HepG2 (cell line): ENCODE measurements around the gene ZBTB1. TPM values are rescaled to one million over a fixed set of nuclear protein-coding genes. Genes with fewer than 3 reads are reported as not detected.

ENCODE experiments used
- GFI1 ChIP-seq: sonication (generic); formaldehyde crosslinking; IDR thresholded peaks from 2 replicates; pipeline ENCODE4 v1.5.0; 2020; ENCODE audit warnings: missing genetic modification reagents, mild to moderate bottlenecking, borderline replicate concordance
- KDM5A ChIP-seq: fragments of 200-600 bp; sonication (generic); IDR thresholded peaks from 2 replicates; pipeline ENCODE4 v1.7.0; 2018; ENCODE audit warnings: antibody characterized with exemption, mild to moderate bottlenecking, low read length, borderline replicate concordance
- MAZ ChIP-seq, 2 experiments: sonication (generic) in 1 of 2; formaldehyde crosslinking in 1 of 2; IDR thresholded peaks; 2 replicates each; pipeline versions ENCODE4 v1.5.0 to v1.6.1; 2012 to 2020; ENCODE audit warnings: low read depth in 2 of 2, mild to moderate bottlenecking in 2 of 2, borderline replicate concordance in 1 of 2, improper control_type of control experiment in 1 of 2, low read length in 1 of 2, missing genetic modification reagents in 1 of 2, moderate library complexity in 1 of 2
- MED1 ChIP-seq: sonication (generic); formaldehyde crosslinking; IDR thresholded peaks from 2 replicates; pipeline ENCODE4 v1.4.0; 2020; ENCODE audit warnings: missing genetic modification reagents
- POLR2AphosphoS5 ChIP-seq: IDR thresholded peaks from 2 replicates; pipeline ENCODE4 v1.6.1; 2012; ENCODE audit warnings: low read depth, low read length
- POLR2G ChIP-seq: fragments of 200-400 bp; formaldehyde crosslinking; IDR thresholded peaks from 2 replicates; pipeline ENCODE4 v1.6.1; 2018; ENCODE audit warnings: mild to moderate bottlenecking, low read depth, low read length, moderate library complexity
- ZNF644 ChIP-seq: IDR thresholded peaks from 2 replicates; pipeline ENCODE4 v1.6.1; 2016; ENCODE audit warnings: low read depth
- ZNF724P ChIP-seq: sonication (generic); formaldehyde crosslinking; IDR thresholded peaks from 2 replicates; pipeline ENCODE4 v1.8.0; 2022; ENCODE audit warnings: missing genetic modification reagents, borderline replicate concordance
- ZNF776 ChIP-seq: sonication (generic); formaldehyde crosslinking; IDR thresholded peaks from 2 replicates; pipeline ENCODE4 v1.4.0; 2020; ENCODE audit warnings: mild to moderate bottlenecking, missing genetic modification reagents
- polyA plus RNA-seq, 8 experiments: library from polyadenylated mRNA; depleted of rRNA in 3 of 8; stranded (reverse) in 7 of 8; unstranded in 1 of 8; fragments of >200 nt; fragmentation: Illumina TruSeq in 4 of 8; extraction: Trizol in 4 of 8; gene quantifications; 2 replicates each; pipeline versions ENCODE4 v1.2.1 to v1.2.3, GENCODE V29; 2011 to 2016; ENCODE audit warnings: low read depth in 4 of 8, missing spikeins in 1 of 8, mixed read lengths in 1 of 8; ENCODE audit not compliant: insufficient read depth in 1 of 8
- total RNA-seq, 5 experiments: library from RNA; depleted of rRNA; stranded (reverse); fragments of >200 nt; fragmentation: Illumina TruSeq; extraction: Trizol; gene quantifications; 2 replicates each; pipeline ENCODE4 v1.2.3, GENCODE V29; 2016; ENCODE audit warnings: low read depth in 1 of 5
- TF ChIP-seq, protein P1 (sequence below): sonication (generic); formaldehyde crosslinking; IDR thresholded peaks from 2 replicates; pipeline ENCODE4 v1.5.0; 2020; ENCODE audit warnings: mild to moderate bottlenecking, missing genetic modification reagents, borderline replicate concordance
- TF ChIP-seq, protein P2 (sequence below): sonication (generic); formaldehyde crosslinking; IDR thresholded peaks from 2 replicates; pipeline ENCODE4 v1.8.0; 2022; ENCODE audit warnings: missing genetic modification reagents, mild to moderate bottlenecking, moderate library complexity, borderline replicate concordance
- TF ChIP-seq, protein P3 (sequence below): sonication (generic); formaldehyde crosslinking; IDR thresholded peaks from 2 replicates; pipeline ENCODE4 v1.4.0; 2020; ENCODE audit warnings: missing genetic modification reagents, borderline replicate concordance
- TF ChIP-seq, protein P4 (sequence below): sonication (generic); formaldehyde crosslinking; IDR thresholded peaks from 2 replicates; pipeline ENCODE4 v1.4.0; 2020; ENCODE audit warnings: mild to moderate bottlenecking, low read depth, missing genetic modification reagents
- TF ChIP-seq, protein P5 (sequence below): sonication (generic); formaldehyde crosslinking; IDR thresholded peaks from 2 replicates; pipeline ENCODE4 v1.5.1; 2020; ENCODE audit warnings: mild to moderate bottlenecking, moderate library complexity, missing genetic modification reagents

ZBTB1 gene
- total and polyA plus RNA-seq, 2 of the 13 experiments (the other 11 are each of a cell fraction or from before 2014, with no cell fraction given): 18.8 to 22.6 TPM

DNA sequence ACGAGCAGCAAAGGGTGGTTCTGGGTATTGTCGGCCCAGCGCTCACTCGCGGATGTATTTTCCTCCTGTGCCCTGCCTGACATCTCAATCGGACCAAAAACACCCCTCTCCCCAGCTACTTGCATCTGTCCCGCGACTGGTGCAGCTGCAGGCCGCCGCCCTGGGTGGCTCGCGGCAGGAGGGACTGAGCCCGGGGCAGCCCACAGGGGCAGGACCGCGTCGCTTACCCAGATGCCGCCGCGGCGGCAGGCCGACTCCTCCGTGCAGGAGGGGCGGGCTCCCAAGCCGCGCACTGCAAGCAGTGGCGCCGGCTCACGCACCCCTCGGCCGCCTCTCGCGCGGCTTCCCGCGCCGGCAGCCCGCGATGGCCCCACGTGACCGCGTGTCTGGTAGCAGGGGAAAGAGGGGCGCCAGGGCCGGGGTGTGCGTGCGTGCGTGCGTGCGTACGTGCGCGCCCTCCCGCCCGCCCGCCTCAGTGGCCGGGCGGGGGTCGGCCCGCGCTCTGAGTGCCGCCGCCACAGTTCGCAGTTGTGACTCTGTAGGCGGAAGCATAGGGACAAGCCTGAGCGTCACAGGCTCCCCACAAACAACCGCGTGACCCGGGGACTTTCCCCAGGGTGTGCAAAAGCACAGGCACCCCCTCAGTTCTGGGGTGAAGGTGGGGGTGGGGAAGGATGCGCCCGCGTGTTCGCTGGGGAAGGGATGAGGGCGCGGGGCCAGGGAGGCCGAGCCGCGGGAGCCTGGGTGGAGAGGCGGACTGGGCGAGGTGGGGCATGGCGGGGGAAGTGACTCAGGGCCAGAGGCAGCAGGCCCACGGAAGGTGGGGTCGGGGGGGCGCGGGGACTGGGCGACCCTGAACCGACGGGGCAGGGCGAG is 898 bp upstream of the ZBTB1 start, which contains the start of gene ZBTB25 (continued):
- TF ChIP-seq, protein P1, sequence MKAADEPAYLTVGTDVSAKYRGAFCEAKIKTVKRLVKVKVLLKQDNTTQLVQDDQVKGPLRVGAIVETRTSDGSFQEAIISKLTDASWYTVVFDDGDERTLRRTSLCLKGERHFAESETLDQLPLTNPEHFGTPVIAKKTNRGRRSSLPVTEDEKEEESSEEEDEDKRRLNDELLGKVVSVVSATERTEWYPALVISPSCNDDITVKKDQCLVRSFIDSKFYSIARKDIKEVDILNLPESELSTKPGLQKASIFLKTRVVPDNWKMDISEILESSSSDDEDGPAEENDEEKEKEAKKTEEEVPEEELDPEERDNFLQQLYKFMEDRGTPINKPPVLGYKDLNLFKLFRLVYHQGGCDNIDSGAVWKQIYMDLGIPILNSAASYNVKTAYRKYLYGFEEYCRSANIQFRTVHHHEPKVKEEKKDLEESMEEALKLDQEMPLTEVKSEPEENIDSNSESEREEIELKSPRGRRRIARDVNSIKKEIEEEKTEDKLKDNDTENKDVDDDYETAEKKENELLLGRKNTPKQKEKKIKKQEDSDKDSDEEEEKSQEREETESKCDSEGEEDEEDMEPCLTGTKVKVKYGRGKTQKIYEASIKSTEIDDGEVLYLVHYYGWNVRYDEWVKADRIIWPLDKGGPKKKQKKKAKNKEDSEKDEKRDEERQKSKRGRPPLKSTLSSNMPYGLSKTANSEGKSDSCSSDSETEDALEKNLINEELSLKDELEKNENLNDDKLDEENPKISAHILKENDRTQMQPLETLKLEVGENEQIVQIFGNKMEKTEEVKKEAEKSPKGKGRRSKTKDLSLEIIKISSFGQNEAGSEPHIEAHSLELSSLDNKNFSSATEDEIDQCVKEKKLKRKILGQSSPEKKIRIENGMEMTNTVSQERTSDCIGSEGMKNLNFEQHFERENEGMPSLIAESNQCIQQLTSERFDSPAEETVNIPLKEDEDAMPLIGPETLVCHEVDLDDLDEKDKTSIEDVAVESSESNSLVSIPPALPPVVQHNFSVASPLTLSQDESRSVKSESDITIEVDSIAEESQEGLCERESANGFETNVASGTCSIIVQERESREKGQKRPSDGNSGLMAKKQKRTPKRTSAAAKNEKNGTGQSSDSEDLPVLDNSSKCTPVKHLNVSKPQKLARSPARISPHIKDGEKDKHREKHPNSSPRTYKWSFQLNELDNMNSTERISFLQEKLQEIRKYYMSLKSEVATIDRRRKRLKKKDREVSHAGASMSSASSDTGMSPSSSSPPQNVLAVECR (CRISPR knock-in tag): peak; percentile 75; the same call in 1 of the 2 replicates
- TF ChIP-seq, protein P2, sequence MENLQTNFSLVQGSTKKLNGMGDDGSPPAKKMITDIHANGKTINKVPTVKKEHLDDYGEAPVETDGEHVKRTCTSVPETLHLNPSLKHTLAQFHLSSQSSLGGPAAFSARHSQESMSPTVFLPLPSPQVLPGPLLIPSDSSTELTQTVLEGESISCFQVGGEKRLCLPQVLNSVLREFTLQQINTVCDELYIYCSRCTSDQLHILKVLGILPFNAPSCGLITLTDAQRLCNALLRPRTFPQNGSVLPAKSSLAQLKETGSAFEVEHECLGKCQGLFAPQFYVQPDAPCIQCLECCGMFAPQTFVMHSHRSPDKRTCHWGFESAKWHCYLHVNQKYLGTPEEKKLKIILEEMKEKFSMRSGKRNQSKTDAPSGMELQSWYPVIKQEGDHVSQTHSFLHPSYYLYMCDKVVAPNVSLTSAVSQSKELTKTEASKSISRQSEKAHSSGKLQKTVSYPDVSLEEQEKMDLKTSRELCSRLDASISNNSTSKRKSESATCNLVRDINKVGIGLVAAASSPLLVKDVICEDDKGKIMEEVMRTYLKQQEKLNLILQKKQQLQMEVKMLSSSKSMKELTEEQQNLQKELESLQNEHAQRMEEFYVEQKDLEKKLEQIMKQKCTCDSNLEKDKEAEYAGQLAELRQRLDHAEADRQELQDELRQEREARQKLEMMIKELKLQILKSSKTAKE (CRISPR knock-in tag): 0 out of 2 replicates have a peak, but pooled peaks have one; percentile 24
- TF ChIP-seq, protein P3, sequence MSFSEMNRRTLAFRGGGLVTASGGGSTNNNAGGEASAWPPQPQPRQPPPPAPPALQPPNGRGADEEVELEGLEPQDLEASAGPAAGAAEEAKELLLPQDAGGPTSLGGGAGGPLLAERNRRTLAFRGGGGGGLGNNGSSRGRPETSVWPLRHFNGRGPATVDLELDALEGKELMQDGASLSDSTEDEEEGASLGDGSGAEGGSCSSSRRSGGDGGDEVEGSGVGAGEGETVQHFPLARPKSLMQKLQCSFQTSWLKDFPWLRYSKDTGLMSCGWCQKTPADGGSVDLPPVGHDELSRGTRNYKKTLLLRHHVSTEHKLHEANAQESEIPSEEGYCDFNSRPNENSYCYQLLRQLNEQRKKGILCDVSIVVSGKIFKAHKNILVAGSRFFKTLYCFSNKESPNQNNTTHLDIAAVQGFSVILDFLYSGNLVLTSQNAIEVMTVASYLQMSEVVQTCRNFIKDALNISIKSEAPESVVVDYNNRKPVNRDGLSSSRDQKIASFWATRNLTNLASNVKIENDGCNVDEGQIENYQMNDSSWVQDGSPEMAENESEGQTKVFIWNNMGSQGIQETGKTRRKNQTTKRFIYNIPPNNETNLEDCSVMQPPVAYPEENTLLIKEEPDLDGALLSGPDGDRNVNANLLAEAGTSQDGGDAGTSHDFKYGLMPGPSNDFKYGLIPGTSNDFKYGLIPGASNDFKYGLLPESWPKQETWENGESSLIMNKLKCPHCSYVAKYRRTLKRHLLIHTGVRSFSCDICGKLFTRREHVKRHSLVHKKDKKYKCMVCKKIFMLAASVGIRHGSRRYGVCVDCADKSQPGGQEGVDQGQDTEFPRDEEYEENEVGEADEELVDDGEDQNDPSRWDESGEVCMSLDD (CRISPR knock-in tag): no peak; the same call in 1 of the 2 replicates
- TF ChIP-seq GFI1 (CRISPR knock-in tag): peak; percentile 77; the same call in 1 of the 2 replicates
- peak; percentile 81 for TF ChIP-seq MED1 (CRISPR knock-in tag)
- TF ChIP-seq MAZ (IDR thresholded peaks at IDR 0.05; ENCODE audit: borderline replicate concordance, low read depth, low read length): peak; percentile 73; the same call in 1 of the 2 replicates
- peak; percentile 85 for TF ChIP-seq MAZ (CRISPR knock-in tag; IDR thresholded peaks at IDR 0.05; ENCODE audit: low read depth)
- TF ChIP-seq POLR2AphosphoS5: peak; percentile 82
- TF ChIP-seq, protein P4, sequence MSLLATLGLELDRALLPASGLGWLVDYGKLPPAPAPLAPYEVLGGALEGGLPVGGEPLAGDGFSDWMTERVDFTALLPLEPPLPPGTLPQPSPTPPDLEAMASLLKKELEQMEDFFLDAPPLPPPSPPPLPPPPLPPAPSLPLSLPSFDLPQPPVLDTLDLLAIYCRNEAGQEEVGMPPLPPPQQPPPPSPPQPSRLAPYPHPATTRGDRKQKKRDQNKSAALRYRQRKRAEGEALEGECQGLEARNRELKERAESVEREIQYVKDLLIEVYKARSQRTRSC (CRISPR knock-in tag): no peak
- TF ChIP-seq POLR2G: peak; percentile 94
- peak; percentile 25; the same call in 1 of the 2 replicates for TF ChIP-seq KDM5A
- peak; percentile 67; the same call in 1 of the 2 replicates for TF ChIP-seq ZNF724P
- TF ChIP-seq, protein P5, sequence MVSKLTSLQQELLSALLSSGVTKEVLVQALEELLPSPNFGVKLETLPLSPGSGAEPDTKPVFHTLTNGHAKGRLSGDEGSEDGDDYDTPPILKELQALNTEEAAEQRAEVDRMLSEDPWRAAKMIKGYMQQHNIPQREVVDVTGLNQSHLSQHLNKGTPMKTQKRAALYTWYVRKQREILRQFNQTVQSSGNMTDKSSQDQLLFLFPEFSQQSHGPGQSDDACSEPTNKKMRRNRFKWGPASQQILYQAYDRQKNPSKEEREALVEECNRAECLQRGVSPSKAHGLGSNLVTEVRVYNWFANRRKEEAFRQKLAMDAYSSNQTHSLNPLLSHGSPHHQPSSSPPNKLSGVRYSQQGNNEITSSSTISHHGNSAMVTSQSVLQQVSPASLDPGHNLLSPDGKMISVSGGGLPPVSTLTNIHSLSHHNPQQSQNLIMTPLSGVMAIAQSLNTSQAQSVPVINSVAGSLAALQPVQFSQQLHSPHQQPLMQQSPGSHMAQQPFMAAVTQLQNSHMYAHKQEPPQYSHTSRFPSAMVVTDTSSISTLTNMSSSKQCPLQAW (CRISPR knock-in tag): no peak; the same call in 1 of the 2 replicates
- TF ChIP-seq ZNF776 (CRISPR knock-in tag): peak; percentile 51; the same call in 1 of the 2 replicates
- no peak for TF ChIP-seq ZNF644 (CRISPR knock-in tag)
